Measurements from ENCODE around the gene CLDN15. TPM values are rescaled to one million over a fixed set of nuclear protein-coding genes. Genes with fewer than 3 reads are reported as not detected.

The CLDN15 gene
- total RNA-seq, 8 experiments from 2014 or later: 2.5 to 12.2 (median 4.8) TPM

DNA sequence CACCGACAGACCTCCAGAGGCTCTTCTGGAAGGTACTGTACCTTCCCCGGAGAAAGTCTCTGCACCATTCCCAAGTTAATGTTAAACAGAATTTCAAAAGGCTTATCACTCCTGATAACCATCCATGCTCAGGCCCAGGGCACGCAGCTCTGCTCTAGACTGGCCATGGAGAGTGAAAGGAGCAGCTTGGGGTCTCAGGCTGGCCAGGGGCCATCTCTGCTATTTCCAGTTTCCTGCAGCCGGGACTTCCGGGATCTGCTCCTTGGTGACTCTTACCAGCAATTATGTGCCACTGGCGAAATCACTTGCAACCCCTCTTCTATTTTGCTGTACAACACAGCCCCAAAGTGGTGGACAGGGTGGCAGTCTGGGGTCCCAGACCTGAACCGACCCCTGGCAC lies 6.0 kb downstream of the CLDN15 start:
- ATAC-seq (replicated peaks in 6 of 8): peak in 3 of 8 experiments; percentile 2 to 9 (median 5)
- no peak overlapping the region for H3K4me3 ChIP-seq
- H3K4me1 ChIP-seq (replicated peaks in 1 of 2): peaks cover 0 to 3% of the 10 kb centered on the region in 2 donors
- H3K27ac ChIP-seq: no peak overlapping the region
- in situ Hi-C loops (cut with MboI; ENCODE audit: low pct_unique_long_range_greater_than_20kb in 2 of 9, low sequenced_read_pairs in 9 of 9, unreplicated experiment in 9 of 9): no loop called here
- WGBS, 10 experiments: 71 to 92% (median 76%) methylated on average over 1 to 5 of the region's 7 CpGs; no CpG with 5 or more reads in 6 of the 10 experiments

DNA sequence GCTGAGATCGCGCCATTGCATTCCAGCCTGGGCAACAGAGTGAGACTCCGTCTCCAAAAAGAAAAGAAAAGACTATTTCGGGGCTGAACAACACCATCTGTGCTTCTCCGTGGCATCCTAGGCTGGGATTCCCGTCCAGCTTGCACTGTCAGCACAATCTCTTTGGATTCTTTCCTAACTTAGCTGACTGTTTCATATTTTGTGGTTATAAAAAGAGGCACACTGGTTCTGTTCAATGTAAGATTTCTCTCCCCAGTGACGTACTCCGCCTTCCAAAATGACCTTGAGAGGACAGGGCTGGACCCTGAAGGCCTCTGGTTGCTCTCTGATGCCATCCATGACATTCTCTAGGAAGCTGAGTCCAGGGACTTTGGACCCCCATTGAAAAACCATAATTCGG lies 10.9 kb downstream of the CLDN15 start:
- Histone ChIP-seq H3K4me3 (no peak overlapping the region), H3K4me1 (replicated peaks in 1 of 2) (no peaks in the 10 kb centered on the region), H3K27ac (no peak overlapping the region)
- WGBS, 10 experiments: 19 to 100% (median 67%) methylated on average over 1 to 7 of the region's 9 CpGs; no CpG with 5 or more reads in 3 of the 10 experiments
- in situ Hi-C loops (cut with MboI; ENCODE audit: low pct_unique_long_range_greater_than_20kb in 2 of 9, low sequenced_read_pairs in 9 of 9, unreplicated experiment in 9 of 9): no loop called here
- ATAC-seq (replicated peaks in 6 of 8): no peak

DNA sequence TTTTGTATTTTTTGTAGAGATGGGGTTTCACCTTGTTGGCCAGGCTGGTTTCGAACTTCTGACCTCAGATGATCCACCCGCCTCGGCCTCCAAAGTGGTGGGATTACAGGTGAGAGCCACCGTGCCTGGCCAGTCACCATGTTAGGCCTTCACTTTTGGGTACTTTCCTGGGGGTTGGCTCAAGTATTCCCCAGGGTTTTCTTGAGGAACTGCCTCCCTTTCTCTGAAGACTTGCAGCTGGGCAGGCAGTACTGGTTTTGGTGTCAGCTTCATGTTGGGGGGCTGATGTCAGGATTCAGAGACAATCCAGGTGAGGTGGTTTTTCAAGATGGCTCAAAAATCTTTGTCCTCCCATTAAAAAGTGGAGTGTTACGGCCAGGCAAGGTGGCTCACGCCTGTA lies 12.0 kb downstream of the CLDN15 start:
- in situ Hi-C loops (cut with MboI; ENCODE audit: low pct_unique_long_range_greater_than_20kb in 2 of 9, low sequenced_read_pairs in 9 of 9, unreplicated experiment in 9 of 9): no loop called here
- Histone ChIP-seq H3K4me3 (no peak overlapping the region), H3K4me1 (replicated peaks in 1 of 2) (no peaks in the 10 kb centered on the region), H3K27ac (no peak overlapping the region)
- 100% methylated on average over 1 to 4 of the region's 6 CpGs; no CpG with 5 or more reads in 8 of the 10 experiments for WGBS, 10 experiments
- ATAC-seq (replicated peaks in 6 of 8): no peak

DNA sequence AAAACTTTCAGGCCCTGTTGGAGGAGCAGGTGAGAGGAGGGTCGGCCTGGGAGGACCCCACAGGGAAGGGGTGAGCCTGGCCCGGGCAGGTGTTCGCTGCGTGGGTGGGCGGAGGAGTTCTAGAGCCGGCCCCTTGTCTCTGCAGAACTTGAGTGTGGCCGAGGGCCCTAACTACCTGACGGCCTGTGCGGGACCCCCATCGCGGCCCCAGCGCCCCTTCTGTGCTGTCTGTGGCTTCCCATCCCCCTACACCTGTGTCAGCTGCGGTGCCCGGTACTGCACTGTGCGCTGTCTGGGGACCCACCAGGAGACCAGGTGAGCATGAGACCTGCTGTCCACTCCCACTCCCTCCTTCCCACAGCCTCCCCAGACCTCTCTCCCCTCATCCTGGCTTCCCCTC lies 14.1 kb downstream of the CLDN15 start:
- H3K27ac ChIP-seq: no peak overlapping the region
- ATAC-seq (replicated peaks in 6 of 8): no peak
- no CpG with 5 or more reads among the region's 15 CpGs for WGBS, 10 experiments
- no peak overlapping the region for H3K4me3 ChIP-seq
- in situ Hi-C loops (cut with MboI; ENCODE audit: low pct_unique_long_range_greater_than_20kb in 2 of 9, low sequenced_read_pairs in 9 of 9, unreplicated experiment in 9 of 9): no loop called here
- H3K4me1 ChIP-seq (replicated peaks in 1 of 2): peaks cover 6 to 7% of the 10 kb centered on the region in 2 donors

DNA sequence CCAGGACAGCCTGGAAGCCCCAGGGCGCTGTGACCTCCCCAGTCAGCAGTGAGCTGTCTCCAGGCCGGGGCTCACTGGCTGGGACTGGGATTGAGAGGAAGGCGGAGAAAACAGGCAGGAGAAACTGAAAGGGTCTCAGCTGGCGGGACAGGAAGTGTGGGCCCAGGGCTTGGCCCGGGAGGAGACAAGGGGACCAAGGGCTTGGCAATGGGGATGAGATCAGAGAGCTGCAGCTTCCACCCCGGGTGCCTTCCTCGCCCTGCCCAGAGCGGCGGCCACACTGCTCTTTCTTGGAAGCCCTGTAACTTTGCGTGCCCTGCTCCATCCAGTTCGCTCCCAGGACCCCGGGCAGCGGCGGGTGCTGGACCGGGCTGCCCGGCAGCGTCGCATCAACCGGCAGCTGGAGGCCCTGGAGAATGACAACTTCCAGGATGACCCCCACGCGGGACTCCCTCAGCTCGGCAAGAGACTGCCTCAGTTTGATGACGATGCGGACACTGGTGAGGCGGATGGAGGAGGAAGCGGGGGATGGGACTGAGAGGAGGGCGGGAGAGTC lies 15.2 kb downstream of the CLDN15 start:
- H3K27ac ChIP-seq: no peak overlapping the region
- H3K4me3 ChIP-seq: no peak overlapping the region
- ATAC-seq (replicated peaks in 6 of 8): no peak
- WGBS, 10 experiments: 62 to 97% (median 90%) methylated on average over 4 to 7 of the region's 27 CpGs; no CpG with 5 or more reads in 7 of the 10 experiments
- in situ Hi-C loops (cut with MboI; ENCODE audit: low pct_unique_long_range_greater_than_20kb in 2 of 9, low sequenced_read_pairs in 9 of 9, unreplicated experiment in 9 of 9): no loop called here
- H3K4me1 ChIP-seq (replicated peaks in 1 of 2): peaks cover 6 to 7% of the 10 kb centered on the region in 2 donors

DNA sequence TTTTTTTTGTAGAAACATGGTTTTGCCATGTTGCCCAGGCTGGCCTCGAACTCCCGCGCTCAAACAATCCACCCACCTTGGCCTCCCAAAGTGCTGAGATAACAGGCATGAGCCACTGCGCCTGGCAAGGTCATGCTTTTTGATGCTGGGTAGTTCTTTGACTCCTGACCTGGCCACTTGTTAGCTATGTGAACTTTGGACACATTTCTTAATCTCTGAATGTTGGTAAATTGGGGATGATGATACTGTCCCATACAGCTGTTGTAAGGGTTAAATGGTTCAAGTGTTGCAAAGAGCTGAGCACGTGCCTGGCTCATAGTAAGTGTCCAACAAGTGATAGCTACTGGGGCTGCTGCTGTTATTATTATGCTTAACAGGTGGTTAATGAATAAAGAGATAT lies 17.3 kb downstream of the CLDN15 start:
- Histone ChIP-seq H3K4me3 (no peak overlapping the region), H3K4me1 (replicated peaks in 1 of 2) (peaks cover 12 to 15% of the 10 kb centered on the region in 2 donors), H3K27ac (no peak overlapping the region)
- ATAC-seq (replicated peaks in 6 of 8): no peak
- 71 to 96% (median 90%) methylated on average over 2 to 5 of the region's 5 CpGs; no CpG with 5 or more reads in 5 of the 10 experiments for WGBS, 10 experiments
- in situ Hi-C loops (cut with MboI; ENCODE audit: low pct_unique_long_range_greater_than_20kb in 2 of 9, low sequenced_read_pairs in 9 of 9, unreplicated experiment in 9 of 9): no loop called here

DNA sequence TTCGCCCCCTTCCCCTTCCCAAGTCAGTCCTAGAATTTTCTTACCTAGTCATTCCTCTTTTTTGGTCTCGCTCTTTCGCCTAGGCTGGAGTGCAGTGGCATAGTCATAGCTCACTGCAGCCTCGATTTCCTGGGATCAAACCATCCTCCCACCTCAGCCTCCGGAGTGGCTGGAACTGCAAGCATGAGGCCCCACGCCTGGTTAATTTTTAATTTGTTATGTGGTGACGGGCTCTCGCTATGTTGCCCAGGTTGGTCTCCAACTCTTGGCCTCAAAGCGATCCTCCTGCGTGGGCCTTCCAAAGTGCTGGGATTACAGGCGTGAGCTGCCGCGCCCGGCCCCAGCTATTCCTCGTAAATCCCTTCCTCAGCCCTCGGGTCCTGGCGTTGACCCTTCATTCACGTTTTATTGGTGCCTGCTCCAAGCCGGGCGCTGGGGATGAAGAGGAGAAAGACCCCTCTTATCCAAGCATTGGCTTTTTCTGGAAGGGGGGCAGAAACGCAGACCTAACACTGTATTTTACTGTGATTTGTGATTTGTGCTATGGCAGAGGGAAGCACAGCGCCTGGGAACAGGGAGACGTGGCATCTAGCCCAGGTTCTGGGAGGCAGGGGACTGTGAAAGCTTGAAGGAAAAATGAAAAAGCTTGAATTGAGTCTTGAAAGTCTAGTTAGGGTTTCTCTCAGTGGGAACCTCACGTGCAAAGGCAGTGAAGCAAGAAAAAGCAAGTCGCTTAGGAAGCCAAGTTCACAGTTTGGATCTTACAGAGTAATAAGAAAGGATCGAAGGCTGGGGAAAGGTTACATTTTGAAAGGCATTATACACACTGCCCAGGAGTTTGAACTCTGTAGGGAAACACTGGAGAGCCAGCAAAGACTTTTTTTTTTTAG lies 19.1 kb downstream of the CLDN15 start:
- in situ Hi-C loops (cut with MboI; ENCODE audit: low pct_unique_long_range_greater_than_20kb in 2 of 9, low sequenced_read_pairs in 9 of 9, unreplicated experiment in 9 of 9): no loop called here
- H3K4me3 ChIP-seq: peak overlapping the region; percentile 53 to 81 (median 58)
- ATAC-seq (replicated peaks in 6 of 8): peak in 3 of 8 experiments; percentile 1 to 8 (median 4)
- WGBS, 10 experiments: 0 to 40% (median 7%) methylated on average over 1 to 21 of the region's 26 CpGs
- peaks cover 12 to 15% of the 10 kb centered on the region in 2 donors for H3K4me1 ChIP-seq (replicated peaks in 1 of 2)
- H3K27ac ChIP-seq: peak overlapping the region in 1 of 2 donors; percentile 38

DNA sequence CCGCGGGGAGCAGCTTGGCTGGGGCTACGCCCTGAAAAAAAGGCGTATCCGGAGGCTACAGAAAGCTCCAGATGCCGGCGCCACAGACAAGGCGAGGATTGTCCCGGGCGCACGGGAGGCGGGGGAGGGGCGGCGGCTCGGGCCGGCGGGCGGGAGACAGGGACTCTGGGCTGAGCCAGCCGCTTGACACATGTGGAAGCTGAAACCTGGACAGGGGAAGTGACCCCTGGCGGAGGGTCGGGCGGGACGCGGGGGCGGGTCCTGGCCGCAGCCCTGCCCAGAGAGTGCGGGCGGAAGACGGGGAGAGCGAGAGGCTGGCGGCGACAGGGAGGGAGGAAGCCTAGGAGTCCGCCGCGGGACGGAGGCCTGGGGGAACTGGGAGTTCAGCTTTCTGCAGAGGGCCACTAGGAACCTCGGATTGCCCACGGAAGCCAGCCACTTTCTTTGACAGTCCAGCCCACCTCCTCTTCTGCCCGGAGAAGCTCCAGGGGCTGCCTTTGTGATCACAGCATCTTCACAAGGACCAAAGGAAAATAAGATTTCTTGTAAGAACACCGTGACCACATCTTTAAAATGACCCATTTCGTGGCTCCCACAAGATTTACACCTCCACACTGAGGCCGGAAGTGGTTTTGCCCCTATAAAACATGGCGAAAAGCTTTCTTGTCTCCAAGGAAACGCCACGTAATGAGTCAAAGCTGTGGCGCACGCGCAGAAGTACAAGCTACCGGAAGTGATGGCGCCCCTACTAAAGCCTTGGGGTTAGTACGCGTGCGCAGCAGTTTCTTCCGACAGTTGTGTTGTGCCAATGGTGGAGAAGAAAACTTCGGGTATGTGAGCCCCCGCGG lies 20.0 kb downstream of the CLDN15 start, which contains the start of the genes PLOD3 and ZNHIT1:
Gene PLOD3 (minus strand): TSS at position 194 of the 848 bp plus-strand sequence. CDS start 307 bp downstream, outside the sequence.
Gene ZNHIT1 (plus strand): TSS at position 778 of the 848 bp plus-strand sequence. CDS start 31 bp downstream, at position 809.
- in situ Hi-C loops (cut with MboI; ENCODE audit: low pct_unique_long_range_greater_than_20kb in 2 of 9, low sequenced_read_pairs in 9 of 9, unreplicated experiment in 9 of 9): no loop called here
- Histone ChIP-seq H3K4me1 (replicated peaks in 1 of 2) (peaks cover 12 to 15% of the 10 kb centered on the region in 2 donors), H3K27ac (peak within 1 kb of the TSS; percentile 79 to 85), H3K4me3 (peak within 1 kb of the TSS; percentile 53 to 81 (median 58))
- ATAC-seq (replicated peaks in 6 of 8): peak; percentile 77 to 96 (median 94)
- WGBS, 10 experiments: 0 to 3% (median 0%) methylated on average over 2 to 14 of the region's 57 CpGs; no CpG with 5 or more reads in 3 of the 10 experiments

DNA sequence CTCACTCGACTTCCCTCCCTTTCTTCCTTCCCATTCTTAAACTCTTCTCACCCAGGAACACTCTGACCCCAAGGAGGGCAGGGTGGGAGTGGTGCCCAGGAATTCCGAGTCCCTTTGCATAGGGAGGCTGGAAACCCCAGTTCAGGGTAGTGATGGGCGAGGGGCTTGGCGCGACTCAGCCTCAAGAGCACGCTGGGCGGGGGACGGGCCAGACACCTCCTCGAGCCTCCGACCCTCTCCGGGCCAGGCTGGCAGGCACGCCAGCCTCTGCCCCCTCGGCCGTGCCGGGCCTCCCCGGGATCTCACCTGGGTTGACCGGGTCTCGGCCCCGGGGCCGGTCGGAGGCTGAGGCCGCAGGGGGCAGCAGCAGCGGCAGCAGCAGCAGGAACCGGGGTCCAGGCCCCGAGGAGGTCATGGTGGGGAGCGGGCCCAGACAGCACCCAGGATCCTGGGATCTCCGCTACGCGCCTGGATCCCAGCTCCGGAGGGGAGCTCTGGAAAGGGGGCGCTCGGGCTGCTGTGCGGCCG lies 20.7 kb downstream of the CLDN15 start:
- peak overlapping the region; percentile 53 to 81 (median 58) for H3K4me3 ChIP-seq
- H3K27ac ChIP-seq: peak overlapping the region; percentile 79 to 85
- 0 to 2% methylated on average over 6 to 9 of the region's 34 CpGs; no CpG with 5 or more reads in 8 of the 10 experiments for WGBS, 10 experiments
- peak in 4 of 8 experiments; percentile 8 to 27 (median 21) for ATAC-seq (replicated peaks in 6 of 8)
- peaks cover 12 to 15% of the 10 kb centered on the region in 2 donors for H3K4me1 ChIP-seq (replicated peaks in 1 of 2)
- in situ Hi-C loops (cut with MboI; ENCODE audit: low pct_unique_long_range_greater_than_20kb in 2 of 9, low sequenced_read_pairs in 9 of 9, unreplicated experiment in 9 of 9): no loop called here

DNA sequence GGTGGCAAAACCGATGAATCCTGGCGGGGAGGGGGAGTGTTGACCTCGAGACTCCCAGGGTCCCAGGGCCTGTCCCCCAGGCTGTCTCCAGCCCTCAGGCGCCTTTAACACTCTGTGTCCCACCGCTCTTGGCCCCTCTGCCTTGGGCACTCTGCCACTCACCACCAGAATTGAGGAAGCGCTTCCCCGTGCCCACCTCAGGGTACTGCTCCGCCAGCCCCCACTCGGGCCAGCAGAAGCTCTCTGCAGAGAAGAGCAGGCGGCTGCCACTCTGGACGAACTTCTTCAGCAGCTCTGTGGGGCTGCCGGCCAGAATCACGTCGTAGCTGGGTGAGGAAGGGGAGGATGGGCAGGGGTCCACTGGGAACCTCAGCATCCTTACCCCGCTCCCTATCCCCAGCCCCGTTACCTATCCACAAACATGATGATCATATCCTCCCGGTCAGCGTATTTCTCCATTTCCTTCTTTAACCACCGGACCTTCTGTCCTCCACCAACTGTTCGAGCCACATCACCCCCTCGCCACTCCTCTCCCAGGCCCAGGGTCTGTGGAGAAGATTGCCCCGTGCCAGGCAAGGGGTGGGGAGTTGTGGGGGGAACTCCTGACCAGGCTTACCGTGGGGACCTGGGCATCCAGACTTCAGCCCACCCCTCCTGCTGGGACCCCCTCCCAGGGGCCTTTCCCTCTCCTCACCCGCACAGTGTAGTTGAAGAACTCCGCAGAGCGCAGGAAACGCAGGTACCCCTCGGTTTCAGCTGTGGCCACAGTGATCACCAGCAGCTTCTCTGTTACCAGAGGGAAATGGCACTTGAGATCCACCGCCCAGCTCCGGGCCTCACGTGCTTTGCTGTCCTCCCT lies 21.4 kb downstream of the CLDN15 start:
- peak overlapping the region in 1 of 2 donors; percentile 85 for H3K27ac ChIP-seq
- peaks cover 12 to 15% of the 10 kb centered on the region in 2 donors for H3K4me1 ChIP-seq (replicated peaks in 1 of 2)
- peak overlapping the region; percentile 53 to 81 (median 58) for H3K4me3 ChIP-seq
- in situ Hi-C loops (cut with MboI; ENCODE audit: low pct_unique_long_range_greater_than_20kb in 2 of 9, low sequenced_read_pairs in 9 of 9, unreplicated experiment in 9 of 9): no loop called here
- 20 to 100% (median 60%) methylated on average over 1 to 9 of the region's 31 CpGs; no CpG with 5 or more reads in 2 of the 10 experiments for WGBS, 10 experiments
- ATAC-seq (replicated peaks in 6 of 8): peak in 3 of 8 experiments; percentile 1 to 5 (median 3)

DNA sequence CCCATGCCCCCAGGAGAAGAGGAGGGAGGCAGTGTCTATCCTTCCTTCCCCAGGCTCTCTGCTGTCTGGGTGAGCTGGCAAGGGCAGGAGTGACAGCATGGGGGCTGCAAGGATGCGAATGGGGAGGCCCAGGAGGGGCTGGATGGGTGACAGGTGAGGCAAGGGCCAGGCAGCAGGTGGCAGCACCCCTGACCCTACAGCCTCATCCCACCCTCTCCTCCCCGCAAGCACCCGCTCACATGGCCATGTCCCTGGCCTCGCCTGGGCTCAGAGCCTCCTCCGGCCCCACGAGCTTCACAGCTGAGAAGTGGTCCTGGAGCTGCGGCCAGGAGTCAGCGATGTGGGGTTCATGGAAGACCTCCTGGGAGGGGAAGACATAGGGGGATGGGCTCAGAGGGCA lies 25.6 kb downstream of the CLDN15 start:
- no peak overlapping the region for H3K4me3 ChIP-seq
- H3K4me1 ChIP-seq (replicated peaks in 1 of 2): peaks cover 5 to 9% of the 10 kb centered on the region in 2 donors
- WGBS, 10 experiments: no CpG with 5 or more reads among the region's 8 CpGs
- in situ Hi-C loops (cut with MboI; ENCODE audit: low pct_unique_long_range_greater_than_20kb in 2 of 9, low sequenced_read_pairs in 9 of 9, unreplicated experiment in 9 of 9): no loop called here
- ATAC-seq (replicated peaks in 6 of 8): no peak
- no peak overlapping the region for H3K27ac ChIP-seq

Measured in motor neuron (in vitro differentiated cells).